HG03521 (cell line): Measurements from ENCODE around the gene ZNRD2.

ENCODE experiments used
- ATAC-seq: cut with Tn5 transposase; IDR thresholded peaks from one replicate; pipeline ENCODE4 v1.9.1; 2021; ENCODE audit warnings: mild to moderate bottlenecking, moderate library complexity; ENCODE audit not compliant: unreplicated experiment

ZNRD2 gene

GRCh38 chr11:65607614-65608426 lies 37.5 kb downstream of the ZNRD2 start:
- no peak for ATAC-seq

- ATAC-seq: no peak
These were observed 39.0 kb downstream of the ZNRD2 start for GRCh38 chr11:65609229-65609628.

GRCh38 chr11:65609665-65610064 lies 39.4 kb downstream of the ZNRD2 start:
- ATAC-seq: no peak

- ATAC-seq: no peak
These were observed 40.1 kb downstream of the ZNRD2 start for GRCh38 chr11:65610404-65610803.

GRCh38 chr11:65611028-65611757 lies 40.9 kb downstream of the ZNRD2 start:
- no peak for ATAC-seq

- no peak for ATAC-seq
These were observed 41.7 kb downstream of the ZNRD2 start for GRCh38 chr11:65611758-65612603.

GRCh38 chr11:65612691-65613090 lies 42.4 kb downstream of the ZNRD2 start:
- ATAC-seq: no peak

- no peak for ATAC-seq
These were observed 43.0 kb downstream of the ZNRD2 start for GRCh38 chr11:65613091-65613928.

- ATAC-seq: peak; percentile 82
These were observed 45.1 kb downstream of the ZNRD2 start, which contains the start of gene PCNX3 for GRCh38 chr11:65615229-65615949. Gene PCNX3, plus strand, starts transcription at chr11:65615776. Its CDS starts 536 bp downstream, at chr11:65616312.

GRCh38 chr11:65615950-65616574 lies 45.8 kb downstream of the ZNRD2 start:
- ATAC-seq: no peak

GRCh38 chr11:65616575-65617001 lies 46.3 kb downstream of the ZNRD2 start:
- ATAC-seq: no peak

- ATAC-seq: no peak
These were observed 47.0 kb downstream of the ZNRD2 start for GRCh38 chr11:65617136-65617850.

GRCh38 chr11:65617990-65618751 lies 47.9 kb downstream of the ZNRD2 start:
- ATAC-seq: no peak

- ATAC-seq: no peak
These were observed 48.5 kb downstream of the ZNRD2 start for GRCh38 chr11:65618763-65619162.

GRCh38 chr11:65619281-65619928 lies 49.1 kb downstream of the ZNRD2 start:
- no peak for ATAC-seq

GRCh38 chr11:65620666-65621065 lies 50.4 kb downstream of the ZNRD2 start:
- ATAC-seq: no peak

- no peak for ATAC-seq
These were observed 51.2 kb downstream of the ZNRD2 start for GRCh38 chr11:65621460-65621859.
